H54 (cell line): ENCODE results near the gene CACNA2D3.
A peak's percentile ranks its signal among the peaks of the same experiment; 100 is the strongest.

ENCODE experiments used
- DNase-seq: peaks from one replicate; pipeline ENCODE4 v3.0.0; 2011; ENCODE audit warnings: low spot score, mixed read lengths; ENCODE audit not compliant: insufficient read length
- FAIRE-seq: peaks from 3 replicates; lab custom pipeline; 2011; peaks lifted over from hg19 to GRCh38; lab: Jason Lieb, UNC
- POLR2A ChIP-seq: IDR thresholded peaks from 2 replicates; pipeline ENCODE4 v1.6.1; 2011; ENCODE audit warnings: low read depth, mild to moderate bottlenecking, low read length

The CACNA2D3 gene

DNA sequence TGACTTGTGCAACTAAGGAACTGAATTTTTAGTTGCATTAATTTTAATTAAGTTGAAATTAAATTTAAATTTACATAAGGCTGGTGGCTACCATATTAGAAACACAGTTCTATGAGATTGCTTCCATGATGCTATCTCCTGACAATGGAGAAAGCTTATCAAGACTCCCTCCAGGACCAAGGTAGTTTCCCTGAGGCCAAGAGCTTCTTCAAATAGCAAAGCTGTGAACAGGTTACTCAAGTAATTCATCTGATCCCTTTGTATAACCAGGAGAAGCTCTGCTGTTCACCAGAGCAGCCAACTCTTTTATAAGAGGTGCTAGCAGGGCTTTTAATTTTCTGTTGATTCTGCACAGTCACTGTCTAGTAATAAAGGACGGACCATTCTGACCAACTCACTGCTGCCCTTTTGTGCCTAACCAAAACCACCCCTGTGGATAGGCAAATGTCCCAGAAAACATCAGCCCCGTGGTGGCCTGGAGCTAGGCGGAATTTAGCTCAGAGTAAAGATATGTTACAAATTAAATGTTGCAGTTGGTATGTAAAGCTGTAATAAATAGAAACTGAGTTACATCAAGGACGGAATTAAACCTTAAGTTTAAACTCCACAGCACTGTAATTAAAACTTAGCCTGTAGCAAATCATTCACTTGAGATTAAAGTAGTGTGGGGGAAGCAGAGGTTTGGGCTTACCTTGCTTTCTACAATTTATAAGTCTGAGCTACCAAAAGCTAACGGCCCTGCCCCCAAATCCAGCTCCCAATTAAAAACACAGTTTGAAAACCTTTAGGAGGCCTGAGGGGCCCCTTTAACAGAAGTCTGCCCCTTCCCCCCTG, 861.1 kb downstream of the CACNA2D3 start:
- DNase-seq, result no peak
- no peak for FAIRE-seq
- TF ChIP-seq POLR2A, result no peak

DNA sequence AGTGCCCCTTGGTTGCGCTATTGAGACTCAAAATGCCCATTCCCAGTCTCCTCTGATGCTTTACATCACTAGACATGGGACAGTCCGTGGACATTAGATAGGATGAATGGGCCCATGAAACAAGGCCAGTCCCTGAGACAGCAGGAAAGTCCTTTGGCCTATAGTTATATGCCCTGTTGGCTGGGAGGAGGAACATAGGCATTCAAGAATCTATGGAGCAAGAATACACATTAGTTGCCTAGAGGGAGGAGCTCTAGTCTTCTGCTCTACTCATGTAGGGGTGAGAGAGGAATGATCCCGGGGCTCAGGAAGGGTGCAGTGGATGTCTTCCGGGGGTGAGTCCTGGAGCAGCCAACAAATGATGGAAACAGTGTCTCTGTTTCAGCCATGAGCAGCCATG, 863.5 kb downstream of the CACNA2D3 start:
- DNase-seq, result no peak
- no peak for TF ChIP-seq POLR2A
- FAIRE-seq, result no peak

DNA sequence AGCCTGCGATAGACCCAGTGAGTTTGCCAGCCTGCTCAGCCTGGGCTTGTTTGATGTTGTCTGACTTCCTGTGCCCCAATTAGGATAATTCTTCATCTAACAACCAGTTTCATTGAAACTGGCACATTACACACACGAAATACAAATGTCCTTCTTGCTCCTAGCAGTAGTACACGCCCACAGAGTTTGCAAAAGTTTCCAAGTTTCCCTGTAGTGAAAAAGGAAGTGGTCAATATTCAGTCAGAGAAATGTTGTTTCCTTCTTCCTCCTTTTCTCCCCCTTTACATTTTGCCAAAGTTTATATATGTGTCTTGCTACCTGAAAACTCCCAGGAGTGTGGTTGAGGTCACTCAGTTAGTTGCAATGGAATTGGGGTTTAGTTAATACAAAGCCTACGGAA, 863.9 kb downstream of the CACNA2D3 start:
- DNase-seq, result no peak
- no peak for FAIRE-seq
- TF ChIP-seq POLR2A, result no peak

DNA sequence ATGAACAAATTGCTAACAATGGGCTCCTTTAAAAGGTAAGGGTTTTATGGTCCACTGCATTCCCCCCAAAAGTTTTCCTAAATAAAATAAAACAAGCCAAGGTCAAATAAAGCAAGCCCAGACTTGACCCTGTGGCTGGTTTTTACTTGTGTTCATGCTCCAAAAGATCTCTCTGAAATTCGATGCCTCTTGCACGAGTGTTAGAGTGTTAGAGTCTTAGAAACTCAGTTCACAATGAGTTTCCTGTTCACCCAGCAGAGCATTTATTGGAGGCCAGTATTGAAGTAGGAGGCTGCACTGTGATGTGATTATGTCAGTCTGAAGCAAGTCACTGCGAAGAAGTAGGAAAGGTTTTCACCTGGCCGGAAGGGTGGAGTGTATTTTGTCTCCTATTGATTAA, 865.4 kb downstream of the CACNA2D3 start:
- no peak for TF ChIP-seq POLR2A
- DNase-seq (no peak), FAIRE-seq (no peak)

DNA sequence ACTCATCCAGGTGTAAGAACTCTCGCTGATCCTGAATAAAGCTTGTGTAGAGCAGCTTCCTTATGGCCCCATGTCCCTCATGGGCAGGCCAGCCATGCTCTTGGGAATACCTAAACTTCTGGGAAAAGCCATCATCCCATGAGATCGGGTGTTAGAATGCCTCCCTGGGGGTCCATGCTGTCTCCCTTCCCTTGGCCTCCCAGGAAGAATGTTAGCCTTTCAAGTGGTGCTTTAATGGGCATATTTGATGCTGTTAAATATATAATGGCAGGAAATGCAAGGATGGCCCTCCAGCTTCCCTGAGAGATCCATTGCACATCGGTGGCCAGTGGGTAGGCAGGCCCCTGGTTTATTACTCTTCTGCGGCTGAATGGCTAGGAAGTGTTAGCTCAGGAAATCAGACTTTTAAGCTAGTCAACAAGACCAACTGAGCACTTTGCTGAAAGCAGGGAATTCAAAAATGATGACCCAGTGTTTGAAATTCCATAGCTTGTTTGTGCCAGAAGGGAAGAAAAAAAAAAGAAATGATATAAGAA, 866.0 kb downstream of the CACNA2D3 start:
- no peak for DNase-seq
- FAIRE-seq, result no peak
- TF ChIP-seq POLR2A, result no peak

DNA sequence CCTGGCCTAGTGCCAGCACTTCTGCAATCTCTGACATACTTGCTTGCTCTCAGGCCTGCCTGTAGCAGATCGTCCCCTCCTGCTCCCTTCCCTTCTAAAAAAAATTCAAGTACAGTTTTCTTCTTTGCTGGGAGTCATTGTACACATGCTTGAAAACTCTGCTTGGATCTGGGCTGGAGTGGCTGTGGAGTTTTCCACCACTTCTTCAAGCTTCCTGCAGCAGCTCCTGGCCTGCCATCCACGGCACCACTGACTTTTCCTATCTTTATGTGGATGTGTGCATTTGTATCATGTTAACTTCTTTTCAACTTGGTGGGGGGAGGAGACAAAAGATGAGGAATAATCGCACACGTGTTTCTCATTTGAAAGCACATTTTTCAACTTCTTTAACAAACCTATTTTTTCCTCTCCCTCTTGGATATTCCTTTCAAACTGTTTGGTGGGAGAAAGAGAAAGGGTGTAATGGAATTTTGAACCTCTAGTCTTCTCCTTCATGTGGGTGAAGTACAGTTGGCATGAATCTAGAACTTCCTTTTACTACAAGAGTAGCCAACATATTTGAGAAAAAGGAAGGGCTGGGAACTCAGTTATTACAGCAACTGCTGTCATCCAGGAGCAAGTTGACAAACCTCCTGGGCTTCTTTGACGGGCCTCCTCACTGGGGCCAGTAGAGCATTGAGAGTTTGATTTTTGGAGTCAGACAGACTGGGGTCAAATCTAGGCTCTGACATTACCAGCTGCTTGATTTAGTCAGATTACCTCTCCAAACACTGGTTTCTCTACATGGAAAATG, 866.7 kb downstream of the CACNA2D3 start:
- TF ChIP-seq POLR2A, result no peak
- DNase-seq (no peak), FAIRE-seq (no peak)

DNA sequence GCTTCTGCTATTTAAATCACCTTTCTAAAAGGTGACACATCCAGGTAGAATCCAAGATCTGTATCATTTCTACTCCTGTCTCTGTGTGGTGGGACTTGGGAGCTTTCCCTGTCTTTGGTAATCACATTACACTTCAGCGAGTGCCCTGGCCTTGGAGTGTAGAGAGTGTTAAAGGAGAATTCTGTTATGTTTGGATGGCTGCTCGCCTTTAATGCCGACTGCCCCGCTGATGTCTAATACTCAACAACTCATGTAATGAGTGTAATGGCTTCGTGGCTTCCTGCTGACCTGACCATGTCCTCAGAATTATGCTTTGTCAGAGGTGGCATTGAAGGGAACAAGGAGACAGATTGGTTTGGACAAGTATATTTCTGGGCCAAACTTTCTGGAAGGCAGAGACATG, 871.8 kb downstream of the CACNA2D3 start:
- no peak for TF ChIP-seq POLR2A
- FAIRE-seq (no peak), DNase-seq (no peak)

DNA sequence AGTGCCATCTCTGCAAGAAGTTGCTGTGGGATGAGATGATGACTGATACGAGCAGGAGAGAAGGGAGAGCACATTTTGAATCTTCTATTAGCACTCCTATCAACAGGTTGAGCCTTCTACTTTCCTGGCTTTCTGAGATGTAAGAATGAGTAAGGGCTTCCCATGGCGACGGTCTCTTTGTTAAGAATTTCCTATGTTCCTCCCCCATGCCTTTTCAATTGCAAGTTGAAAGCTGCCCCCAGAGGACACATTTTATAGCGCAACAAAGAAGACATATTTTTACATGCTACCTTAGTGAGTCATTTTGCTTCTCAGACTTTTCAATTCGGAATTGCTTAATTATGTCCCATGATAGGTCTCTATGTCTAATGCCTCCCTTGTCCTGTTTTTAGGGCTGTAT, 876.8 kb downstream of the CACNA2D3 start:
- FAIRE-seq, result no peak
- no peak for TF ChIP-seq POLR2A
- peak; percentile 21 for DNase-seq

DNA sequence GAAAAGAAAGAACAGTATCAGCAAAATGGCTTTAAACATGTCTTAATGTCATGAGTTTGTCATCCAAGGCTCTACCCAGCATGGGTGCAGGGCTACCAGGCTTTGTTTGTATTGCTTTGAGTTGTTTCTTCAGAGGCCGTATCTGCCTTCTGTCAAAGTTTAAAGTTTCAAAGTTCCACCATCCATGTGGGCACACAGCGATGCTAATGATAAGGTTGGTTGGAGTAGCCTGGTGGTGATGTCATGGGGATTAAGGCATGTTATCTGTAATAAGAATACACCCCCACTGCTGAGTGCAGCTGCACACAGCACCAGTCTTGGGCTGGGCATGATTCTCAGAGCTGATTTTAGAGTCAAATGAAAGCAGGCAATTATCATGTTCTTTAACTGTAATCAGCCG, 877.5 kb downstream of the CACNA2D3 start:
- no peak for TF ChIP-seq POLR2A
- DNase-seq, result no peak
- no peak for FAIRE-seq

DNA sequence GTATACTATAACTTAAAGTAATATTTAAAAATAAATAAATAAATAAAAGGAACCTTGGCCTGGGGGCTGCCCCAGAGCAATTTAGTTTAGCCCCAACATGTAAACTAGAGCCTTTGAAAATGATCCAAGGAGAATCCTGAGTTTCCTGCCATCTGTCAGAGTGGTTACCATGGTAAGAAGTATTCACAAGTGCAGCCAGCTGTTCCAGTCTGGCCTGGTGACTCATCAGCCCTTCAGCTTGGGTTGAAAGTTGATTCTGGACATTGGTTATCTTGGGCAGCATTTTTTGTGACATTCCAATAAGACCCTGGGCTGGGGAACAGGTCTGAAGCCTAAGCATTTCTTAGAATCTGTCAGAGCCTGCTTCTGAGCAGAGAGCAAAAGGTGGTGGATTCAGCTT, 878.2 kb downstream of the CACNA2D3 start:
- no peak for FAIRE-seq
- no peak for TF ChIP-seq POLR2A
- peak; percentile 31 for DNase-seq

DNA sequence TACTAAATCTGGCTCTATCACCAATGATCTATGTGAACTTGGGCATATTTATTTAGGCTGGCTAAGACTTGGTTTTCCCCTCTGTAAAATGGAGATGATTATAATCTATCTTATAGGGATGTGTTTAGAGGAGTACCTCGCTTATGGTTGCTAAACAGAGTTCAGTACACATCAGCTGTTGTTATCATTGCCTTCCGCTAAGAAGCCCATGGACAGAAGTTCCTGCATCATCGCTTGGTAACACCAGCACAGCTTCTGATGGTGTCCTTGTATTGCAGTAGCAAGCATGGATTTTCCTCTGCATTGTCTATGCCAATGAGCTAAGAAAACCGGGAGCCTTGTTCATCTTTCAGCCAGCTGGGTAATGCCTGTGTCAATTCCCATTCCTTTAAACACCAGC, 878.6 kb downstream of the CACNA2D3 start:
- DNase-seq (no peak), FAIRE-seq (no peak)
- TF ChIP-seq POLR2A, result no peak

DNA sequence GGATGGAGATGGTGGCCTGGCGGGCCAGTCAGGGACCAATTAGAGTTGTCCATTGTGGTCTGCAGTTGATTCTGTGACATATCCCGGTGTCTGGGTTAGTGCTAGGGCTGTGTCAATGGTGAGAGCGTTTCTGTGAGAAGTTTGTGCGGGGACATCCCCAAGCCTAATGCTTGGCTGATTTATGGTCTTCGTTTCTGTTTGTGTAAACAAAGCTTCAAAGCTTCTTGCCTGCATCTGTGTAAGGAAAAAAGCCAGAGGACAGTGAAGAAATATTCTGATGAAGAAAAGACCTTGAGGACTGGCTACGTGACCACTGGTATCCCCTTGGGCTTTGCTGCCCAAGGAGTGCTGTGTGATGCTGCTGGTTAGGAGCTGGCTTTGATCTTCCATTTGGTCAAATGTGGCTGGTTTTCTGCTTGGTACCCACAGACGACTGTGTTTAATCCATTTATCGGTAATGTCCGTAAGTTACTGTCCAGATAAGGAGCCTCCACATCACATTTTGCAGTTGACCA, 880.1 kb downstream of the CACNA2D3 start:
- DNase-seq, result no peak
- FAIRE-seq, result no peak
- TF ChIP-seq POLR2A, result no peak

DNA sequence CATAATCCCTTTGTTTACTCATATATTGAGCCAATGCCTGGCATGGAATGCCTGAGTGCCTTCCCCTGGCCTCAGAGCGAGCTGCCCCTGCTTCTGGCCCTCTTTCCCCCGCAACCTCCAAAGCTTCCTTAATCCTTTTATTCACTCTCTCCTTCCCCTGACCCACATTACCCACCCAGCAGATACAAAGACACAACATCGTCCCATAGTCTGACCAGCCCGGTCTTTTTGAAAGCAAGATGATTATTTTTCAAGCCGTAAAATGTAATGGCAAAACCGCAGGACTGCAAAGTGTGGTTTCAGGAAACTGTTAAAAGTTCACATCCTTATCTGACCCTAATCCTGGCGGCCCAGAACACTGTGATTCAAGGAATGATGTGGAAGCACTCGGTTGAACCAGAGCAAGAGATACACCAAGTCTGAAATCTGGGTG, 883.9 kb downstream of the CACNA2D3 start:
- no peak for FAIRE-seq
- no peak for TF ChIP-seq POLR2A
- DNase-seq, result no peak

DNA sequence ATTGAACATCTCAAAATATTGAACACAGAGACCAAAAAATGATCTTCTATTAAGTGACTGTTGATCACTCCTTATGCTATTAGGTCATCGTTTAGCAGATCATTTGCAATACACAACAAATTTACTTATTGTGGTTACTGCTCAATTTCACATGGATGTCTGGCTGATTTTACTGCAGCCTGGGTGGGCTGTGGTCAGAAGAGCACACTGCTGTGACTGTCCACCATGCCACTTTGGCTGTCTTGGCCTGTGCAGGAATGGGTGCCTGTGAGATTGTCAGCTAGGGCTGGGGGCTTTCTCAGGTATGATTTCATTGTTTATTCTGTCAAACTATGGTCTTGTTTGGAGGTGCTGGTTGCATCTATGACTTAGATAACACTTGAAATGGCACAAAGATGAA, 885.6 kb downstream of the CACNA2D3 start:
- FAIRE-seq (no peak), DNase-seq (no peak)
- no peak for TF ChIP-seq POLR2A
